Stomach (tissue), 9 donors: ENCODE measurements around the gene TP53RK. TPM values are rescaled to one million over a fixed set of nuclear protein-coding genes. Genes with fewer than 3 reads are reported as not detected.

Source experiments
- DNase-seq, 2 donors: peaks; one replicate each; pipeline versions ENCODE4 v3.0.0 to v3.0.0-alpha.2; 2013 to 2019
- H3K27ac ChIP-seq, 5 donors: fragments of 200-600 bp in 4 of 5; sonication (generic) in 4 of 5; one replicate each; pipeline ENCODE4 v1.5.1; 2013 to 2019; ENCODE audit warnings: mild to moderate bottlenecking in 1 of 5, moderate library complexity in 1 of 5
- H3K27me3 ChIP-seq, 3 donors: fragments of 200-600 bp; sonication (generic); one replicate each; pipeline ENCODE4 v1.5.1; 2017 to 2019; ENCODE audit warnings: mixed run types in 1 of 3
- H3K36me3 ChIP-seq, 4 donors: fragments of 200-600 bp; sonication (generic); 1 replicate in 3 of 4; 2 replicates in 1 of 4; pipeline ENCODE4 v1.5.1; 2016 to 2019
- H3K4me1 ChIP-seq, 4 donors: fragments of 200-600 bp; sonication (generic); one replicate each; pipeline ENCODE4 v1.5.1; 2016 to 2019
- H3K4me3 ChIP-seq, 4 donors: fragments of 200-600 bp; sonication (generic) in 3 of 4; one replicate each; pipeline ENCODE4 v1.5.1; 2016 to 2019; ENCODE audit warnings: mild to moderate bottlenecking in 1 of 4
- H3K9me3 ChIP-seq, 4 donors: fragments of 200-600 bp; sonication (generic); one replicate each; pipeline ENCODE4 v1.5.1; 2016 to 2019
- CTCF ChIP-seq, 7 experiments: fragments of 450-650 bp in 4 of 7; fragments of 200-600 bp in 3 of 7; sonication (generic) in 3 of 7; IDR thresholded peaks; one replicate each; pipeline ENCODE4 v1.5.1; 2016 to 2019; ENCODE audit warnings: antibody characterized with exemption in 7 of 7, control low read depth in 2 of 7, mild to moderate bottlenecking in 1 of 7
- EP300 ChIP-seq: sonication (generic); formaldehyde crosslinking; IDR thresholded peaks from one replicate; pipeline ENCODE4 v1.6.1; 2017; ENCODE audit warnings: antibody characterized with exemption
- POLR2A ChIP-seq, 4 donors: fragments of 450-650 bp; IDR thresholded peaks; one replicate each; pipeline ENCODE4 v1.6.1; 2016; ENCODE audit warnings: antibody characterized with exemption in 4 of 4, control low read depth in 2 of 4, mild to moderate bottlenecking in 1 of 4, moderate library complexity in 1 of 4
- POLR2AphosphoS5 ChIP-seq, 3 donors: sonication (generic); formaldehyde crosslinking; IDR thresholded peaks; one replicate each; pipeline ENCODE4 v1.6.1; 2016; ENCODE audit warnings: antibody characterized with exemption in 3 of 3
- WGBS, 5 donors: extraction: QIAGEN DNeasy Blood & Tissue Kit in 3 of 5; methylation state at CpG; one replicate each; pipeline versions ENCODE4 v1.1.5 to v1.1.7; 2013 to 2018; 5-methylcytosine and 5-hydroxymethylcytosine counted together
- intact Hi-C: fragments of 100-400 bp; cut with DNase I; formaldehyde crosslinking; loops from one replicate; pipeline ENCODE4 v1.15.1; 2023; ENCODE audit warnings: low total_unique reads
- polyA plus RNA-seq, 3 donors: library from polyadenylated mRNA; stranded (reverse); fragments of 200-250 nt; gene quantifications; one replicate each; pipeline ENCODE4 v1.2.3, GENCODE V29; 2013
- total RNA-seq, 5 donors: library from RNA; depleted of rRNA; stranded (reverse); fragments of >200 nt; gene quantifications; one replicate each; pipeline versions ENCODE4 v1.1.0 to v1.2.3, GENCODE V29; 2014 to 2016
- donor health status: healthy with polysubstance abuse.
- donor health status: Bipolar disorder and iron deficiency.
- donor health status: healthy.

TP53RK gene
- total and polyA plus RNA-seq, 8 donors = 1.8 to 64.3 (median 12.9) TPM

DNA sequence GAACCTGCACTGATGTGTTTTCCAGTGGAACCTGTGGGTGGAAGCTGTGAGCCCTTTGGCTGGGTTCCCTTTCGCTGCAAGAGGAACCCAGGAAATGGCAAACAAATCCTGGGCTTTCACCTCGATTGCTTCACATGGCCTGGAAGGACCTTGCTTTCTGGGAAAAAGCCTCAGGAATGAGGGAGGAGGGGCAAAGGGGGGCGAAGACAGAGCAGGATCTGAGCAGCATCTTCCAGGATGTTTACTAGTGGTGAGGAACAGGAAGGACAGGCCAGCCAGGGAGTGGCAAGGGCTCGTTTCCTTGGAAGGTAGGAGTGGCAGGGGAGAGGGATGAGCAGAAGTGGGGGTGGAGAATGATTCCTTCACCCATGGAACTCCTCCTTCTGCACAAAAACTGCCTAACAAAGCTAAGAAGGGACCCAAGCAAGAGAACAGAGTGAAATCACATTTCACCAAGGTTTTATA lies 26.1 kb upstream of the TP53RK start:
- DNase-seq = peak; percentile 41 to 44
- Histone ChIP-seq H3K9me3 (peaks cover 0 to 1% (median under 1%) of the 10 kb centered on the region in 4 donors), H3K27ac (peak overlapping the region in 3 of 5 donors; percentile 9 to 30 (median 15)), H3K4me1 (peaks cover 11 to 53% (median 48%) of the 10 kb centered on the region in 4 donors), H3K27me3 (no peaks in the 10 kb centered on the region), H3K4me3 (no peak overlapping the region), H3K36me3 (peaks cover 0 to 10% (median 5%) of the 10 kb centered on the region in 4 donors)
- intact Hi-C loops = no loop called here
- WGBS, 5 donors = 12 to 25% (median 18%) methylated on average over 4 of the region's 4 CpGs
- TF ChIP-seq POLR2A (IDR thresholded peaks at IDR 0.05) (no peak), CTCF (IDR thresholded peaks at IDR 0.05) (peak in 2 of 7 experiments; percentile 9 to 14), POLR2AphosphoS5 (IDR thresholded peaks at IDR 0.05) (peak; percentile 26 to 70 (median 57)), EP300 (no peak)

GRCh38 chr20:46713957-46714834 lies 25.0 kb upstream of the TP53RK start:
- peaks cover 11 to 62% (median 56%) of the 10 kb centered on the region in 4 donors for H3K4me1 ChIP-seq
- intact Hi-C loops = no loop called here
- TF ChIP-seq POLR2AphosphoS5 (IDR thresholded peaks at IDR 0.05) (peak in 1 of 3 donors; percentile 42), CTCF (IDR thresholded peaks at IDR 0.05) (no peak)
- 36 to 74% (median 54%) methylated on average over 15 of the region's 15 CpGs for WGBS, 5 donors
- no peaks in the 10 kb centered on the region for H3K36me3 ChIP-seq
- peak overlapping the region; percentile 9 to 55 (median 22) for H3K27ac ChIP-seq
- peak; percentile 68 to 70 for DNase-seq
- no peaks in the 10 kb centered on the region for H3K9me3 ChIP-seq
- peaks cover 0 to 4% (median 0%) of the 10 kb centered on the region in 3 donors for H3K27me3 ChIP-seq
- no peak overlapping the region for H3K4me3 ChIP-seq

- intact Hi-C loops = no loop called here
- no peaks in the 10 kb centered on the region for H3K9me3 ChIP-seq
Observed at GRCh38 chr20:46712056-46712636, 22.9 kb upstream of the TP53RK start.

More at GRCh38 chr20:46712056-46712636, 22.9 kb upstream of the TP53RK start:
- DNase-seq = no peak
- Histone ChIP-seq H3K36me3 (no peaks in the 10 kb centered on the region), H3K4me1 (peaks cover 16 to 72% (median 62%) of the 10 kb centered on the region in 4 donors), H3K27me3 (peaks cover 0 to 4% (median 0%) of the 10 kb centered on the region in 3 donors), H3K4me3 (no peak overlapping the region), H3K27ac (no peak overlapping the region)
- TF ChIP-seq EP300 = no peak
- no peak for TF ChIP-seq POLR2A (IDR thresholded peaks at IDR 0.05)
- TF ChIP-seq CTCF (IDR thresholded peaks at IDR 0.05) = no peak
- TF ChIP-seq POLR2AphosphoS5 (IDR thresholded peaks at IDR 0.05) = no peak
- WGBS, 5 donors = 62 to 85% (median 76%) methylated on average over 5 of the region's 5 CpGs
